WERI-Rb-1 (cell line): Measurements from ENCODE around the gene KLHL36.

Source experiments
- DNase-seq: peaks from one replicate; pipeline ENCODE4 v3.0.0-alpha.2; 2020
- H3K27ac ChIP-seq: fragments of 250-450 bp; sonication (Bioruptor Pico); 2 replicates; pipeline ENCODE4 v1.5.1; 2020; ENCODE audit warnings: mild to moderate bottlenecking, moderate library complexity
- H3K27me3 ChIP-seq: fragments of 250-450 bp; sonication (Bioruptor Pico); 2 replicates; pipeline ENCODE4 v1.5.1; 2021; ENCODE audit warnings: mild to moderate bottlenecking, low read depth, moderate library complexity; ENCODE audit not compliant: insufficient read depth, severe bottlenecking
- H3K36me3 ChIP-seq: fragments of 250-450 bp; sonication (Bioruptor Pico); 2 replicates; pipeline ENCODE4 v1.5.1; 2020; ENCODE audit warnings: mild to moderate bottlenecking, moderate library complexity
- H3K4me3 ChIP-seq: 2 replicates; pipeline ENCODE4 v1.5.1; 2011; ENCODE audit warnings: low read depth, mild to moderate bottlenecking, control low read depth, low read length
- H3K9me3 ChIP-seq: fragments of 250-450 bp; sonication (Bioruptor Pico); 2 replicates; pipeline ENCODE4 v1.5.1; 2021; ENCODE audit warnings: mild to moderate bottlenecking, moderate library complexity; ENCODE audit not compliant: severe bottlenecking
- TF ChIP-seq, protein P1 (sequence below): IDR thresholded peaks from 2 replicates; pipeline ENCODE4 v1.5.1; 2011; ENCODE audit warnings: low read depth, mild to moderate bottlenecking, control low read depth, inconsistent platforms, low read length

Gene KLHL36

DNA sequence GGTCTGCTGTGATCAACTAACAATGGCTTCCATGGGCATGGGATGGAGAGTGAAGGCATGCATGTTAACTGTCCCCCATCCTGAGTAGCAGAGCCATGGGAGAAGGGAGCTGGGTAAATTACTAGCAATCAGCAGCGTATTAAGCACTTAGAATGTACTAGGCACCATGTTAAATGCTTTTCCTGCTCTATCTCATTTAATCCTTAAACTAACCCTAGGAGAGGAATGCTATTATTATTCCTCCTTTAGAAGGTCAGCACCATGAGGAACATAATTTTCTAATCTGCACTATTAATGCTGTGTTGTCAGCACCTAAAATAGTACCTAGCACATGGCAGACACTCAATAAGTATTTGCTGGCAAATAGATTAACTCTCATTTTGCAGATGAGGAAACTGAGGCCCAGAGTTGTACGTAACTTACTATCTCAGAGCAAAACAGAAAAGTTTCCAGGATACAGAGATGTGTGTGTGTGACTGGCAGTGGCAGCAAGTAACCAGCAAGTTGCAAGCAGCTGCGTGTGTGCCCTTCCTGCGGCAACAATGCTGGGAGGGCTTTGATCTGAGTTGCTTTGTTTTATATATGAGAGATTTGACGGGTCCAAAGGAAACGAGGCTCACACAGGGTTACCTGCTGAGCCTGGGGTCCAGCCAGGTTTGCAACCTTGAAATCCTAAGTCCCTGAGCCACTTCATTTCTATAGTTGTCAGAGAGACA, 6.5 kb upstream of the KLHL36 start:
- Histone ChIP-seq H3K36me3 (no peaks in the 10 kb centered on the region), H3K27me3 (no peaks in the 10 kb centered on the region), H3K9me3 (no peaks in the 10 kb centered on the region), H3K4me3 (no peak overlapping the region), H3K27ac (no peak overlapping the region)
- TF ChIP-seq, protein P1, sequence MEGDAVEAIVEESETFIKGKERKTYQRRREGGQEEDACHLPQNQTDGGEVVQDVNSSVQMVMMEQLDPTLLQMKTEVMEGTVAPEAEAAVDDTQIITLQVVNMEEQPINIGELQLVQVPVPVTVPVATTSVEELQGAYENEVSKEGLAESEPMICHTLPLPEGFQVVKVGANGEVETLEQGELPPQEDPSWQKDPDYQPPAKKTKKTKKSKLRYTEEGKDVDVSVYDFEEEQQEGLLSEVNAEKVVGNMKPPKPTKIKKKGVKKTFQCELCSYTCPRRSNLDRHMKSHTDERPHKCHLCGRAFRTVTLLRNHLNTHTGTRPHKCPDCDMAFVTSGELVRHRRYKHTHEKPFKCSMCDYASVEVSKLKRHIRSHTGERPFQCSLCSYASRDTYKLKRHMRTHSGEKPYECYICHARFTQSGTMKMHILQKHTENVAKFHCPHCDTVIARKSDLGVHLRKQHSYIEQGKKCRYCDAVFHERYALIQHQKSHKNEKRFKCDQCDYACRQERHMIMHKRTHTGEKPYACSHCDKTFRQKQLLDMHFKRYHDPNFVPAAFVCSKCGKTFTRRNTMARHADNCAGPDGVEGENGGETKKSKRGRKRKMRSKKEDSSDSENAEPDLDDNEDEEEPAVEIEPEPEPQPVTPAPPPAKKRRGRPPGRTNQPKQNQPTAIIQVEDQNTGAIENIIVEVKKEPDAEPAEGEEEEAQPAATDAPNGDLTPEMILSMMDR: no peak
- DNase-seq: no peak

DNA sequence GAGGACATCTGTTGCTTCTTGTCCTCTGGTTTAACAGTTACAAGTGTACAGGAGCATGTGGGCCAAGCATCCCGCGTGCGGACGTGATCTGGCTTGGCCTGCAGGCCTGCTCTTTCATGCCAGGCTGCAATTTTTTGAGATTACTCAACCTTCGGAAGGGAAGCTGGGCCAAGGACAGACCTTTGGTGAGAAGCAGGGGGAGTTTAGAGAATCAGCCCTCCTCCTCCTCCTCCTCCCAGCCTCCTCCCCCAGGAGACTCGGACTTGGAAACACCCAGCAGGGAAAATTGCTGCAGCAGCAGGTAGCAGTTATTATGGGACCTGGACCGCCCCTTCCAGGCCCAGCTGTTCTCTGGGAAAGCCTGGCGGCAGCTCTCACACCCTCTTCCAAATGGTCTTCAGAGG, 5.1 kb upstream of the KLHL36 start:
- TF ChIP-seq, protein P1: no peak
- no peak for DNase-seq

DNA sequence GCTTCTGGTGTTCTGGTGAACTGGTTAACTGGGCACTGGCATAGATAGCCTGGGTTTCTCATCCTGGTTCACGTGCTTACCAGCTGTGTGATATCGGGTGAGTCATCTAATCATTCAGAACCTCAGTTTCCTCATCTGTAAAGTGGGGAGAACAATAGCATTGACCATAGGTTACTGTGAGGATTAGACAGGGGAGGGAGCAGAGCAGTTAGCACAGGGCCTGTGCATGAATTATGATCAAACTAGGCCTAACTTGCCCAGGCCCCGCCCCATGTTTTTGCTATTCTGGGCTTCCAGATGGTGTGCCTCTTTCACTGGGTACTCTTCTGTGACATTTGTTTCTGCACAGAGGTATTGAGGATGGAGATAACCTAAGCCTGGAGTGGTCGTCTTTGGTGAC, 4.6 kb upstream of the KLHL36 start:
- no peaks in the 10 kb centered on the region for H3K27me3 ChIP-seq

More for the DNA sequence above, 5.1 kb upstream of the KLHL36 start:
- no peaks in the 10 kb centered on the region for H3K36me3 ChIP-seq
- H3K27me3 ChIP-seq: no peaks in the 10 kb centered on the region
- no peaks in the 10 kb centered on the region for H3K9me3 ChIP-seq
- no peak overlapping the region for H3K27ac ChIP-seq
- H3K4me3 ChIP-seq: no peak overlapping the region

DNA sequence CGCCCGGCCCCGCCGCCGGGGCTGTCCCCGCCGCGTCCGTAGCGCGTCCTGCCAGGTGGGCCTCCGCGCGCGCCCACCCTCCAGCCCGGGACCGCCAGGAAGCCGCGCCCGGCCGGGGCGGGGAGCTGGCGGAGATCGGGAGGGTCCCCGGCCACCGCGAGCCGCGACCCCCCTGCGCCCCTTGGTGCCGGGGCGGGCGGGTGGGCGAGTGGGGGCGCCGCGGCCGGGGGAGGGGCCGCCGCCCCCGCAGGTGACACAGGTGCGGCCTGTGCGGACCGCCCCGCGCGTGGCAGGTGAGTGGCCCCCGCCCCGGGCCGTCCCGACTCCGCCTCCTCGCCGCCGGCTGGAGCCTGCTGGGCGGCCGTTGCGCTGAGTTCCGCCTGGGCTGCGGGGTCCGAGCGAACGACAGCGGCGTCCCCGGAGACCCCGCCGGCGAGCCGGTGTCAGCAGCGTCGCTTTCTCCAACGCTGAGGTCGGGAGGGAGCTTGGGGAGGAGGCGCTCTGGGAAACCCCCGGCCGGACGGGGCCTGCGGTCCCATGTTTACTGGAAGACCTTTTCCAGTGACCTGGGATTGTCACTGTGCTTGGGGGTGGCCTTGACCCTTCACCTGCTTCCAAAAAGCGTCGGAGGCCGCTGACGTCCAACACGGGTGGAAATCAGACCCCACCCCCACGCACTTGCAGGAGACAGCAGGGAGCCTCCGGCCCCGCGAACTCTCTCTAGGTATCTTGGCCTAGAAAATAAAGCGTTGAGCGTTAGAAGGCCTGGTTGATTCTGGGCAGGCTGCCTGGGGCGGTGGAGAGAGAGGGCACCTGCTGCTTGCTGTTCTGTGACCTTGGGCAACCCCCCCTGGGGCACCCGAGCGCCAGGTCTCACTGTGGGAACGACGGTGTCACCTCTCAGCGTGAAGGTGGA, 542 bp downstream of the KLHL36 start:
- DNase-seq: no peak
- Histone ChIP-seq H3K27ac (no peak overlapping the region), H3K9me3 (no peaks in the 10 kb centered on the region), H3K36me3 (no peaks in the 10 kb centered on the region), H3K4me3 (peak overlapping the region; percentile 49), H3K27me3 (no peaks in the 10 kb centered on the region)
- TF ChIP-seq, protein P1: no peak

More for the DNA sequence above, 4.6 kb upstream of the KLHL36 start:
- no peak for DNase-seq
- H3K4me3 ChIP-seq: no peak overlapping the region
- H3K9me3 ChIP-seq: no peaks in the 10 kb centered on the region
- TF ChIP-seq, protein P1: no peak
- H3K27ac ChIP-seq: no peak overlapping the region
- no peaks in the 10 kb centered on the region for H3K36me3 ChIP-seq

DNA sequence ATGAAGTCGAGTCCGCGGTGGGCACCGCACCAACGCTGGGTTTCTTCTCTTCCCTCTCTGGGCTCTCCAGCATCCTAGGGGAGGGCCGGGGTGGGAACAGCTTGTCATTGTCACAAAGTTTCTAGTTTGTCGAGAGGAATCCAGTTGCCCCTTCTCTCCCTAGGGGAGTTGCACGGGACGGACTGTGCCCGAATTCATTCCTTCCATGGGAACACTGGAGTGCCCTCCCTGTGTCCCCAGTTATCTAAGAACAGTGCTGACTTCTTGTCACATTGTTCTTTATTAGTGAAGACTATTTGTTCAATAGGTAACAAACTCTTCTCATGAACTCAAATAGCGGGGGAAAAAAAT, 1.2 kb downstream of the KLHL36 start:
- Histone ChIP-seq H3K4me3 (no peak overlapping the region), H3K27me3 (no peaks in the 10 kb centered on the region), H3K27ac (no peak overlapping the region), H3K36me3 (no peaks in the 10 kb centered on the region), H3K9me3 (no peaks in the 10 kb centered on the region)
- DNase-seq: no peak
- TF ChIP-seq, protein P1: no peak
